Measurements from ENCODE around the gene CDH18. TPM values are rescaled to one million over a fixed set of nuclear protein-coding genes. Genes with fewer than 3 reads are reported as not detected.
"Not testable (repeated sequence)": the region's sequence is repeated elsewhere in the genome, so short reads cannot be mapped to it uniquely, and the experiment has no call there.

CDH18 gene
- polyA plus RNA-seq, 6 donors from 2014 or later = not detected

DNA sequence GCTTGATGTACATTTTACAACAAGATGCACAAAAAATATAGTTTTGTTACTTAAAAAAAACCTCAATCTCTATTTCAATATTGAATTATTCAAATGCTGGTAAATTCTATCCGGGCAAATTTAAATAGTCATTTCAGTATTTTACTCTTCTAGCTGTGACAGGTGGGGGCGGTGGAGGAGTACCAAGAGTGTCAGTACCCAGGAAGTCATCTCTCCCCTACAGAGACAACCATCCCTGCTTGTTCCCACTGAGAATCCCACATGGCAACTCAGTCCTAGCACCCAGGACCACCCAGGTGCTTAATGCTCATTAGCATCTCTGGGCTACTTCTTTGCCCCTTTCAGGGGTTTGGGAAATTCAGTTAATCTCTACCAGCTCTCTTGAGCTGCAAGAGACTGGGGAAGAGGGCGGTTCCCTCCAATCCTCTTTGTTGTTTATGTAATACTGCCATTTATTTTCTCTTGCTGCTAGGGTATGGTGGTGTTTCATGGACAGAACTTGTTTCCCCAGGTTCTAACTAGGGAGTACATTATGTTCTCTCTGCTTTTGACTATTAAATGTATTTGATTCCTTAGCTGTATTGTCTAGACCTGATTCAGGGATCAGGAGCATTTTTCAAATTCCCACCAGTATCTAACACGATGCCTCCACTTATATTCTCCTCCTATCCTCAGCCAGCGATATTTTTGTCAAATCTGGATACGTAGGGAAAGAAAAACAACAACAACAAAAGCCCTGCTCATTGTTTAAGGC, 122.5 kb downstream of the CDH18 start:
- H3K36me3 Mint-ChIP-seq = no peaks in the 10 kb centered on the region
- peaks cover 0 to 15% (median 6%) of the 10 kb centered on the region in 7 donors for H3K9me3 Mint-ChIP-seq
- no peak for DNase-seq
- H3K27ac Mint-ChIP-seq = no peak overlapping the region
- H3K4me1 Mint-ChIP-seq = no peaks in the 10 kb centered on the region
- no peak for ATAC-seq (ENCODE audit: low read depth in 2 of 2)
- H3K27me3 Mint-ChIP-seq = no peaks in the 10 kb centered on the region
- no peak overlapping the region for H3K4me3 Mint-ChIP-seq

DNA sequence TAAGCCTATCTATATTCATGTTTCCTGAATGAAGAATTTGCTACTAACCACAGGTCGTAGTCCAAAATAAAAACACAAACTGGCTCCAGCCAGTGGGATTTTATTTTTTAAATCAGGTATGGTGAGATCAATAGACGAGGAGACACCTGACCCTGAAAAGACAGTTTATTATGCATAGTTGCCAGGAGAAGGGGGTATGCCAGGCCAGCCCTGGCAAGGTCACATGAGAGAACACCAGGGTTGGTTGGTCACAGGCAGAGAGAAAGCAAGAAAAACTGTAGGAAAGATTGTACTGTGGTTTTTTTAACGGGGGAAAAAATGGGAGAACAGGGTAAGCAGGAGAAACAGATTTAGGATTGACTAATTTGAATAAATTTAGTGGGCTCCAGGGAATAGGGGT, 125.3 kb downstream of the CDH18 start:
- no peak for DNase-seq
- no peaks in the 10 kb centered on the region for H3K27me3 Mint-ChIP-seq
- no peaks in the 10 kb centered on the region for H3K4me1 Mint-ChIP-seq
- ATAC-seq (ENCODE audit: low read depth in 2 of 2) = no peak
- H3K9me3 Mint-ChIP-seq = peaks cover 0 to 15% (median 10%) of the 10 kb centered on the region in 7 donors
- no peaks in the 10 kb centered on the region for H3K36me3 Mint-ChIP-seq
- no peak overlapping the region for H3K4me3 Mint-ChIP-seq
- no peak overlapping the region for H3K27ac Mint-ChIP-seq

DNA sequence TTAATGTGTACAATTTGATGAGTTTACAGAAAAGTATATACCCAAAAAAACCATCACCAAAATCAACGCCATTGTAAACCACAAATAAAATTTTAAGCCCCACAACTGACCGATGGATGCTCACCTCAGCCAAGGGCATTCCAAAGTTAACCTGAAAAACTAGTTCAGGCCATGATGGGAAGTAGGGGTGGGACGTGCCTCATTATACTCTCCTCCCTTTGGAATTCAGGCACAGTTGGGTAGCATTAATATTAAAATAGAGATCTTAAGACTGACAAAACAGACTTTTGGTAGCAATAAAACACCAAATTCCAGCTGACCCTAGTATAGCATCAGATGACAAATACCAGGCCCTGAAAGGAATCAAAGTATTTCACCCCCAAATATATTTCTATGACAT, 129.0 kb downstream of the CDH18 start:
- Mint-ChIP-seq H3K4me3 (no peak overlapping the region), H3K27ac (no peak overlapping the region), H3K27me3 (no peaks in the 10 kb centered on the region), H3K36me3 (no peaks in the 10 kb centered on the region), H3K4me1 (no peaks in the 10 kb centered on the region), H3K9me3 (peaks cover 0 to 13% (median 7%) of the 10 kb centered on the region in 7 donors)
- ATAC-seq (ENCODE audit: low read depth in 2 of 2) (no peak), DNase-seq (no peak)

DNA sequence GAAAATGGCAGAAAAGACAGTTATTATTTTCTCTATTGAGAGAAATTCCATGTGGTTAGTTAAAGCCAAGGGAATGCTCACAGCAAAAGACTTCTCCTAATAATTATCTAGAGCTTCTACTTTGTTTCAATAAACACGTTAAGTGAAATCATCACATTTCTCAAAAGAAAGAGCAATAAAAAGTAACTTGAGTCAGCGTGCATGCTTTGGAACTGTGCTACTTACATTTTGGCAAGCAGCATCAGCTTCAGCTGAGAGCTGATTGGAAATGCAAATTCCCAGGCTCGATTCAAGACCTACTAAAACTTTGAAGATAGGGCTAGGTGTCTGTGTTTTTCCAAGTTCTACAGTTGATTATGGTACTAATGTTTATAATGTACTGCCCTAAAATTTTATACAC, 132.1 kb downstream of the CDH18 start:
- Mint-ChIP-seq H3K27me3 (no peaks in the 10 kb centered on the region), H3K4me1 (no peaks in the 10 kb centered on the region)
- ATAC-seq (ENCODE audit: low read depth in 2 of 2) = no peak

DNA sequence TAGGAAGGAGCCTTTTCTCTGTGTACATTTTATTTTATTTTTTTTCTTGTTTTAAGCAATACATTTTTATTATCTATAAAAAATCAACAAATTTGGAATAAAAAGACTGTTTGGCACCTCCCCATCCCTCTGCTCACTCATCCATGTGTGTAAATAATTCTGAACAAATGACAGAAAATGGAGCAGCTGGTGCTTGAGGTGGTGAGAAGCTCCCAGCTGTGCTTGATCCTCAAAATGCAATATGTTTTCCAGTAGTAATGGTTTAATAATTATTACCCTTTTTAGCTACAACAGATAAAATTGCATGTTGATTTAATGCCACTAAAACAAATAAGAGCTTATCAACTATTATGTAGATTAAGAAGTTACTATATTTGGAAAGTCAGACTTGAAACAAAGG, 132.5 kb downstream of the CDH18 start:
- H3K4me1 Mint-ChIP-seq = no peaks in the 10 kb centered on the region
- no peak overlapping the region for H3K4me3 Mint-ChIP-seq
- H3K9me3 Mint-ChIP-seq = peaks cover 0 to 11% (median 0%) of the 10 kb centered on the region in 7 donors
- no peak for ATAC-seq (ENCODE audit: low read depth in 2 of 2)
- H3K36me3 Mint-ChIP-seq = no peaks in the 10 kb centered on the region
- no peak for DNase-seq
- H3K27me3 Mint-ChIP-seq = no peaks in the 10 kb centered on the region
- H3K27ac Mint-ChIP-seq = no peak overlapping the region

More for the DNA sequence above, 132.1 kb downstream of the CDH18 start:
- Mint-ChIP-seq H3K36me3 (no peaks in the 10 kb centered on the region), H3K27ac (no peak overlapping the region), H3K9me3 (peaks cover 0 to 11% (median 0%) of the 10 kb centered on the region in 7 donors), H3K4me3 (no peak overlapping the region)
- no peak for DNase-seq

DNA sequence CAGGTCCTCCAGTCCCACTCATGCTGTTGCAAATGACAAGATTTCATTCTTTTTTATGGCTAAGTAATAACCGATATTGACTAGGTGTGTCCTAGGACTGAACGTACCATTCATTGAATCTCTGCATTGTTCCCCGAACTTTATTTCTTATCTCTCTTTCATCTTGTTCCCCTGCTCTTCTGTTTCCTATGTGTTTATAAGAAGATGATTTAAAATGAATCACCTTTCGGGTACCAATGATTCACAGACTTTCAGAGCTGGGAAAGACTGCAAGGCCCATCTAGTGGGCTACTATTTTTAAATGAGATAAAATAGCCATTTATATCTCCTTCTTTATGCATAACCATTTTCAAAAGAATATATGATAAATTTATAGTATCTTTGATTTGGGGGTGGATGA, 133.0 kb downstream of the CDH18 start:
- Mint-ChIP-seq H3K36me3 (no peaks in the 10 kb centered on the region), H3K27ac (no peak overlapping the region), H3K4me1 (no peaks in the 10 kb centered on the region), H3K27me3 (no peaks in the 10 kb centered on the region), H3K9me3 (peaks cover 0 to 11% (median 0%) of the 10 kb centered on the region in 7 donors), H3K4me3 (no peak overlapping the region)
- DNase-seq (no peak), ATAC-seq (ENCODE audit: low read depth in 2 of 2) (no peak)

DNA sequence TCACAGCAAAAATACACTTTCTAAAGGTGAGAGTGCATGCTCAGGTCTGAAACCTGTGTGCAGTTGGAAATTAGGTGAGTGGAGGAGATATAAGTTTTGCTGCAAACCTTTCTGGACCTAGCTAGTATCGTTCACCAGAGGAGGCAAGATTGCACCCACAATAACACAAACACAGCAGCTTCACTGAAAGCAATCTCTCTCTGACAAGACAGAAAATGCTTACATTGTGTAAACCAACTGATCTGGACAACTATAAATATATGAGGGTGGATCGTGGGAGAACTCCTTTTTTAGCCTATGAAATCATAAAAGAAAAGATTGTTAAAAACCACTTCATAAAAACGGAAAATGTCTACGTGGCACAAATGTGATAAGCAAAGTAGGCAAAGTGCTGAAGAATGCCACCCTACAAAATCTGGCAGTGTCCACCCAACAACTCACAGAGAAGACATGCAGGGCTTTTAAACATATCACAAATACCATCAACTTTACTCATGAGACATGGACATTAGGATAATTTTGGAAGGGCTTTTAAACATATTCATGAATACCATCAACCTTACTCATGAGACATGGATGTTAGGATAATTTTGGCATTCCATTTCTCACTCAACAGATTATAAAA, 134.3 kb downstream of the CDH18 start:
- DNase-seq (no peak), ATAC-seq (ENCODE audit: low read depth in 2 of 2) (no peak)
- Mint-ChIP-seq H3K9me3 (peaks cover 0 to 4% (median 1%) of the 10 kb centered on the region in 7 donors), H3K27me3 (no peaks in the 10 kb centered on the region), H3K36me3 (no peaks in the 10 kb centered on the region), H3K4me1 (no peaks in the 10 kb centered on the region), H3K27ac (no peak overlapping the region), H3K4me3 (no peak overlapping the region)

DNA sequence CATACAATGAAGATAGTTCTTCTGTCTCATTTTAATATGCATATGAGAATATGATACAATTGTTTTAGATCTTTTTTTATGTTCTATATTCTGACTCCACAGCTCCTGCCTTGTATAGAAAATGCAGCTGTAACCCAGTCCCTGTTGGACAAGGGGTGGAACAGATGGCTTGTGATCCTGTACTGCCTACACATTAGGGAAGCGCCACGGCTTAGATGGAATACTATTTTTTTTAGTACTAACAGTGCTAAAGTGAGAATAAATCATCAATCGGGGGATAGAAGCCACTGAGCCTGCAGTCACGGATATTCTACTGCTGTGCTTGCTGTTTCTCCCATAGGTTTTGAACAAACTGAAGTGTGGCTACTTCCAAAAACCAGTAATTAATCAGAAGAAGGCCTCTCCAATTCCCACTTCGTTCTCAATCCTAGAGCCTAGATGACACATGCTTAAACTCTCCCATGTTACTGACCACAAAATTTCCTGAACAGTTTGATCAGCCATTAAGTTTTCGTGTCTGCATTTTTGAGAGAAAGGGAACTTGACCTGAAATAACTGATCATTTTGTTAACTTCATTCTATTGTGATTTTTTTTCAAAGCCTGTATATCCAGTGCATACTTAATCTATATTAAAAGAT, 150.3 kb downstream of the CDH18 start:
- H3K36me3 Mint-ChIP-seq = no peaks in the 10 kb centered on the region
- ATAC-seq (ENCODE audit: low read depth in 2 of 2) = no peak
- no peaks in the 10 kb centered on the region for H3K27me3 Mint-ChIP-seq
- H3K4me3 Mint-ChIP-seq = no peak overlapping the region
- no peak overlapping the region for H3K27ac Mint-ChIP-seq
- H3K9me3 Mint-ChIP-seq = peaks cover 7 to 40% (median 22%) of the 10 kb centered on the region in 7 donors
- H3K4me1 Mint-ChIP-seq = no peaks in the 10 kb centered on the region
- DNase-seq = no peak

DNA sequence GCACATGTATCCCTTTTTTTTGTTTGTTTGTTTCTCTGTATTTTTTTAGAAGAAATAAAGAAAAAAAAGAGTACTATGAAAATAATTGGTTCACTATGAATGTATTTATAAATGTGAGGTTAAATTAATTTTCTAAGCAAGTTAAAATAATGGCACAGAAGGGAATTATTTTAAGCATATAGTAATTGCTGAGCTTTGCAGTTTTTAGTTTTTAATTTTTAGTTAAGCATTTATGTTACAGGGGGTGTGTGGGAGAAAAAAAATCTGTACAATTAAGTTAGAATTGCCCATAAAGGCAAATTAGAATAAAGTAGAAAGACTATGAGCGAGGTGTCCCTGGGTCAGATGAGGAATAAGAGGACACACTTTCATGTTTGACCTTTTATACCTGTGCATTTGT, 152.6 kb downstream of the CDH18 start:
- Mint-ChIP-seq H3K4me1 (no peaks in the 10 kb centered on the region), H3K27ac (no peak overlapping the region), H3K36me3 (no peaks in the 10 kb centered on the region), H3K4me3 (no peak overlapping the region), H3K27me3 (no peaks in the 10 kb centered on the region), H3K9me3 (peaks cover 5 to 52% (median 18%) of the 10 kb centered on the region in 7 donors)
- DNase-seq (no peak), ATAC-seq (ENCODE audit: low read depth in 2 of 2) (no peak)

DNA sequence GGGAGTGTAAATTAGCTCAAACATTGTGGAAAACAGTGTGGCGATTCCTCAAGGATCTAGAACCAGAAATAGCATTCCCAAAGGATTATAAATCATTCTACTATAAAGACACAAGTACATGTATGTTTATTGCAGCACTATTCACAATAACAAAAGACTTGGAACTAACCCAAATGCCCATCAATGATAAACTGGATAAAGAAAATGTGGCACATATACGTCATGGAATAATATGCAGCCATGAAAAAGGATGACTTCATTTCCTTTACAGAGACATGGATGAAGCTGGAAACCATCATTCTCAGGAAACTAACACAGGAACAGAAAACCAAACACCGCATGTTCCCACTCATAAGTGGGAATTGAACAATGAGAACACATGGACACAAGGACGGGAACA, 175.3 kb downstream of the CDH18 start:
- not testable (repeated sequence) for H3K27me3 Mint-ChIP-seq; ATAC-seq (ENCODE audit: low read depth in 2 of 2); DNase-seq; H3K27ac Mint-ChIP-seq; H3K36me3 Mint-ChIP-seq; H3K4me3 Mint-ChIP-seq; H3K4me1 Mint-ChIP-seq
- H3K9me3 Mint-ChIP-seq = peaks cover 3 to 23% (median 9%) of the 10 kb centered on the region in 7 donors

DNA sequence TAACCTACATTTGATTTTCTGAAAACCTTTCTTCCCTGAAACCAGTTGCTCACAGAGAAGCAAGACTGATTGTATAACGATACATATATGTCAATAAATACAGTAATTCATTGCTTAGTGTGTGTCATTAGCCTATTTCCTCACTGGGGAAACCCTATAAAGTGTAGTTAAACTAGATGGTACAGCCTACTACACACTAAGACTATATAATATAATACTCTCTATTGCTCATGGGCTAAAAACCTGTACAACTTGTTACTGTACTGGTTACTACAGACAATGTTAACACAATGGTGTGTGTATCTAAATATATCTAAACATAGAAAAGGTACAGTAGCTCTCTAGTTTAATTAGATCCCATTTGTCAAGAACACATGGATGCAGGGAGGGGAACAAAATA, 181.2 kb downstream of the CDH18 start:
- Mint-ChIP-seq H3K27ac (no peak overlapping the region), H3K27me3 (no peaks in the 10 kb centered on the region), H3K4me3 (no peak overlapping the region), H3K4me1 (no peaks in the 10 kb centered on the region), H3K9me3 (peaks cover 0 to 11% (median 2%) of the 10 kb centered on the region in 7 donors), H3K36me3 (no peaks in the 10 kb centered on the region)
- ATAC-seq (ENCODE audit: low read depth in 2 of 2) (no peak), DNase-seq (no peak)

DNA sequence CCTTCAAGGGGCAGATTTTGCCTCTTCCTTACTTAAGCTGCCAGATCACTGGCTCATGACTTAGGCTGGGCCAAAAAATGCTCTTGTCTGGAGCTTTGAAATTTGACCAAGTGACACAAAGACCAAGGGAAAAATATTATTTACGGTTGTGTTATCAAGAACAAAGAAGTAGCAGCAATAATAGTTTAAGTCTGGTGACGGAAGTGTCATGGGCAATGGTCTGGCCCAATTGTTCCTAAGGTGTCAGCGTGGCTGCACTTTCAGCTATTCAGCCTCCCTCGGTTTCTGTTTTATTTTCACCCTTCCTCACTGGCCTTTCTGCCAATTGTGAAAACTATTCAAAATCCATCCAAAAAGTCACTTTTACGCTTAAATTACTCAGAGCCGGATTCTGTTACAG, 185.3 kb downstream of the CDH18 start:
- no peak overlapping the region for H3K27ac Mint-ChIP-seq
- H3K36me3 Mint-ChIP-seq = no peaks in the 10 kb centered on the region
- H3K4me3 Mint-ChIP-seq = no peak overlapping the region
- no peaks in the 10 kb centered on the region for H3K9me3 Mint-ChIP-seq
- DNase-seq (no peak), ATAC-seq (ENCODE audit: low read depth in 2 of 2) (no peak)
- H3K4me1 Mint-ChIP-seq = no peaks in the 10 kb centered on the region
- H3K27me3 Mint-ChIP-seq = no peaks in the 10 kb centered on the region

DNA sequence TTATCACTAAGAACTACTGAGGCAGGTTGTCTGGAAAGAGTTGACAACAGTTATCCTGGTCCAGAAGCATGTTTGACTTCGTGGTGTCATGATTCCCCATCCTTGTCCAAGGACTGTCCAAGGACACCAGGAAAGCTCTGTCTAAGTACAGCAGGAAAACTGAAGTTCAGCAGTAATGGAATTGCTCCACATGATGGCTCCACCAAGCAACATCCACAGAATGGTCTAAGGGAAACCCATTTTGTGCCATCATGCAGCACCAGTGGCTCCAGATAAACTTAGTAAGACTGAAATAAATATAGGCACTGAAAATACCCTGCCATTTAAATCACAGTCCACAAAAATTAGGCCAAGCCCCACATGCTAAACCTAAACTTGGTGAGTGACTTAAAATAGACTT, 192.8 kb downstream of the CDH18 start:
- no peak for DNase-seq
- H3K4me1 Mint-ChIP-seq = no peaks in the 10 kb centered on the region
- no peaks in the 10 kb centered on the region for H3K27me3 Mint-ChIP-seq
- no peak for ATAC-seq (ENCODE audit: low read depth in 2 of 2)
- peaks cover 0 to 5% (median 0%) of the 10 kb centered on the region in 7 donors for H3K9me3 Mint-ChIP-seq
- no peak overlapping the region for H3K4me3 Mint-ChIP-seq
- no peaks in the 10 kb centered on the region for H3K36me3 Mint-ChIP-seq
- no peak overlapping the region for H3K27ac Mint-ChIP-seq
